ENCODE results near the gene RAB24. TPM values are rescaled to one million over a fixed set of nuclear protein-coding genes. Genes with fewer than 3 reads are reported as not detected.
"Not testable (repeated sequence)": the region's sequence is repeated elsewhere in the genome, so short reads cannot be mapped to it uniquely, and the experiment has no call there.

The RAB24 gene
- total RNA-seq, 4 donors from 2014 or later = 8.2 to 62.0 (median 19.3) TPM

DNA sequence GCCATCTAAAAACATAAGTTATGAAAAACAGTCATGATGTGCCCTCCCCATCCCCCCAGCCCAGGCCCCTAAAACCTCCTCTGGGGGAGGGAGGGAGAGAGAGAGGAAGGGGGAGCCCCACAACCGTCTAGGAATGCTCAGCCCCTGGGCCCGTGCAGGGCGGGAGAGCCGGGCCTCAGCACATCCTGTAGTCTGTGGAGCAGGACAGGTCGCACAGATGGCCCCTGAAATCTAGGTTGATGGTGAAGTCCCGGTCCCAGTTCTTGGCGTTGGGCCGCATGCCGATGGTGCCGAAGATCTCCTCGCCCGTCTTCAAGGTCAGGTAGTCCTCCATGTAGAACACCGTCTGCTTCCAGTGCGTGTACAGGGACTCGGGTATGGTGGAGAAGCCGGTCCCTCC is 38.1 kb downstream of the RAB24 start:
- Histone ChIP-seq H3K9me3 (no peaks in the 10 kb centered on the region), H3K27ac (no peak overlapping the region), H3K27me3 (no peaks in the 10 kb centered on the region), H3K36me3 (no peaks in the 10 kb centered on the region), H3K4me1 (no peaks in the 10 kb centered on the region), H3K4me3 (no peak overlapping the region)
- intact Hi-C loops (cut with DNase I; ENCODE audit: low total_unique reads) = no loop called here
- DNase-seq = no peak
- TF ChIP-seq CTCF (IDR thresholded peaks at IDR 0.05) (no peak), POLR2A (IDR thresholded peaks at IDR 0.05) (no peak)

DNA sequence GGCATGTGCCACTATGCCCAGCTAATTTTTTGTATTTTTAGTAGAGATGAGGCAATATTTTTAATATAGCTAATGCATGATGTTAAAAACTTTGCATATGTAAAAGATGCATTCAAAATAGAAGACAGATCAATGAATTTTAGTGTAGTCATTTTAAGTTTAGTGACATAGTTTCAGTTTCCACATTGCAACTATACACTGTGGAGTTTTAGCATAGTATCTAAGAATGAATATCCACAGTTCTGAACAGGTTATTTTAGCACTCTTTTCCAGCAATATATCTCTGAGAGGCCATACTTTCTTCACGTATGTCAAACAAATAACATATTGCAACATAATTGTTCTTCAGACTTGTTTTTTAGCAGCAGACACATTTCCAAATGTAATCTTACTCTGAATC is 39.3 kb downstream of the RAB24 start:
- intact Hi-C loops (cut with DNase I; ENCODE audit: low total_unique reads) = no loop called here
- H3K36me3 ChIP-seq = no peaks in the 10 kb centered on the region
- no peaks in the 10 kb centered on the region for H3K9me3 ChIP-seq
- no peaks in the 10 kb centered on the region for H3K27me3 ChIP-seq
- no peak for DNase-seq
- TF ChIP-seq POLR2A (IDR thresholded peaks at IDR 0.05) = no peak
- TF ChIP-seq CTCF (IDR thresholded peaks at IDR 0.05) = no peak
- no peak overlapping the region for H3K4me3 ChIP-seq
- H3K4me1 ChIP-seq = no peaks in the 10 kb centered on the region
- H3K27ac ChIP-seq = no peak overlapping the region

- intact Hi-C loops (cut with DNase I; ENCODE audit: low total_unique reads) = no loop called here
- Histone ChIP-seq H3K27me3 (no peaks in the 10 kb centered on the region), H3K9me3 (no peaks in the 10 kb centered on the region), H3K4me1 (no peaks in the 10 kb centered on the region), H3K36me3 (no peaks in the 10 kb centered on the region), H3K4me3 (no peak overlapping the region), H3K27ac (no peak overlapping the region)
- DNase-seq = no peak
- TF ChIP-seq CTCF (IDR thresholded peaks at IDR 0.05) = no peak
- TF ChIP-seq POLR2A (IDR thresholded peaks at IDR 0.05) = no peak
Observed at GRCh38 chr5:177261510-177261909, 42.0 kb downstream of the RAB24 start.

DNA sequence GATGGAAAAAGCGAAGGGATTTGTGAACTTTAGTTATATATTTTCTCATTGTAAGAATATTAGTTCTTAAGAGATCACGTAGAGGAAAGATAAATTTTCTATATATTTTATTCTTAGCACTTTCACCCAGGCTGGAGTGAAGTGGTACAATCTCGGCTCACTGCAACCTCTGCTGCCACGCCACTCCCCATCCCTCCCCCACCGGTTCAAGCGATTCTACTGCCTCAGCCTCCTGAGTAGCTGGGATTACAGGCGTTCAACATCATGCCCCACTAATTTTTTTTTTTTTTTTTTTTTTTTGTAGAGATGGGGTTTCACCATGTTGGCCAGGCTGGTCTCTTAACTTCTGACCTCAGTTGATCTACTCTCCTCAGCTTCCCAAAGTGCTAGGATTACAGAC is 42.6 kb downstream of the RAB24 start:
- H3K4me1 ChIP-seq = no peaks in the 10 kb centered on the region
- H3K27me3 ChIP-seq = no peaks in the 10 kb centered on the region
- intact Hi-C loops (cut with DNase I; ENCODE audit: low total_unique reads) = no loop called here
- no peaks in the 10 kb centered on the region for H3K36me3 ChIP-seq
- no peak overlapping the region for H3K27ac ChIP-seq
- no peaks in the 10 kb centered on the region for H3K9me3 ChIP-seq
- TF ChIP-seq CTCF (IDR thresholded peaks at IDR 0.05) = no peak
- TF ChIP-seq POLR2A (IDR thresholded peaks at IDR 0.05) = no peak
- no peak for DNase-seq
- no peak overlapping the region for H3K4me3 ChIP-seq

GRCh38 chr5:177258711-177259110 is 44.8 kb downstream of the RAB24 start:
- DNase-seq; H3K9me3 ChIP-seq; H3K27me3 ChIP-seq; H3K27ac ChIP-seq; H3K36me3 ChIP-seq; H3K4me3 ChIP-seq; H3K4me1 ChIP-seq; intact Hi-C loops (cut with DNase I; ENCODE audit: low total_unique reads): not testable (repeated sequence)

GRCh38 chr5:177256296-177256695 is 47.2 kb downstream of the RAB24 start:
- no peaks in the 10 kb centered on the region for H3K27me3 ChIP-seq
- H3K36me3 ChIP-seq = no peaks in the 10 kb centered on the region
- no peaks in the 10 kb centered on the region for H3K4me1 ChIP-seq
- DNase-seq = no peak
- H3K27ac ChIP-seq = no peak overlapping the region
- H3K9me3 ChIP-seq = no peaks in the 10 kb centered on the region
- no peak overlapping the region for H3K4me3 ChIP-seq
- TF ChIP-seq POLR2A (IDR thresholded peaks at IDR 0.05) = no peak
- no peak for TF ChIP-seq CTCF (IDR thresholded peaks at IDR 0.05)
- intact Hi-C loops (cut with DNase I; ENCODE audit: low total_unique reads) = no loop called here
